Astrocyte (in vitro differentiated cells and primary cell): ENCODE results near the gene UGT2B10. TPM values are rescaled to one million over a fixed set of nuclear protein-coding genes. Genes with fewer than 3 reads are reported as not detected.

ENCODE experiments used
- DNase-seq: peaks from one replicate; pipeline ENCODE4 v3.0.0-alpha.2; 2010; ENCODE audit warnings: low read depth
- FAIRE-seq: peaks from 2 replicates; lab custom pipeline; 2011; peaks lifted over from hg19 to GRCh38; lab: Jason Lieb, UNC
- H2AFZ ChIP-seq: 2 replicates; pipeline ENCODE4 v1.6.0; 2012; ENCODE audit warnings: low read depth, low read length, inconsistent platforms
- H3K27ac ChIP-seq: 2 replicates; pipeline ENCODE4 v1.5.1; 2011; ENCODE audit warnings: low read depth, low read length, inconsistent platforms
- H3K27me3 ChIP-seq: 2 replicates; pipeline ENCODE4 v1.6.0; 2011; ENCODE audit warnings: low read length, inconsistent platforms; ENCODE audit not compliant: insufficient read depth
- H3K36me3 ChIP-seq: 2 replicates; pipeline ENCODE4 v1.5.1; 2011; ENCODE audit warnings: low read length, inconsistent platforms; ENCODE audit not compliant: insufficient read depth
- H3K4me1 ChIP-seq: 2 replicates; pipeline ENCODE4 v1.5.1; 2011; ENCODE audit warnings: low read length, inconsistent platforms; ENCODE audit not compliant: insufficient read depth
- H3K4me2 ChIP-seq: 2 replicates; pipeline ENCODE4 v1.6.0; 2012; ENCODE audit warnings: low read length, inconsistent platforms
- H3K4me3 ChIP-seq: 2 replicates; pipeline ENCODE4 v1.5.1; 2011; ENCODE audit warnings: low read depth, mild to moderate bottlenecking, low read length, inconsistent platforms; ENCODE audit not compliant: insufficient read depth
- H3K79me2 ChIP-seq: 2 replicates; pipeline ENCODE4 v1.6.0; 2012; ENCODE audit warnings: mild to moderate bottlenecking, low read length, inconsistent platforms; ENCODE audit not compliant: insufficient read depth
- H3K9ac ChIP-seq: 2 replicates; pipeline ENCODE4 v1.6.0; 2012; ENCODE audit warnings: mild to moderate bottlenecking, low read length, inconsistent platforms
- H3K9me3 ChIP-seq: 2 replicates; pipeline ENCODE4 v1.5.1; 2012; ENCODE audit warnings: low read depth, mild to moderate bottlenecking, low read length, inconsistent platforms; ENCODE audit not compliant: insufficient read depth
- H4K20me1 ChIP-seq: 2 replicates; pipeline ENCODE4 v1.6.0; 2012; ENCODE audit warnings: low read length, inconsistent platforms; ENCODE audit not compliant: insufficient read depth
- H3K27ac Mint-ChIP-seq: one replicate; pipeline ENCODE4 v1.8.0; 2021; ENCODE audit warnings: mild to moderate bottlenecking, mixed read lengths; ENCODE audit not compliant: unreplicated experiment
- H3K27me3 Mint-ChIP-seq: one replicate; pipeline ENCODE4 v1.8.0; 2021; ENCODE audit warnings: low read depth, mixed read lengths; ENCODE audit not compliant: unreplicated experiment
- H3K36me3 Mint-ChIP-seq: one replicate; pipeline ENCODE4 v1.8.0; 2021; ENCODE audit warnings: low read depth, mixed read lengths; ENCODE audit not compliant: unreplicated experiment
- H3K4me1 Mint-ChIP-seq: one replicate; pipeline ENCODE4 v1.8.0; 2021; ENCODE audit warnings: low read depth, mixed read lengths; ENCODE audit not compliant: unreplicated experiment
- H3K4me3 Mint-ChIP-seq: one replicate; pipeline ENCODE4 v1.8.0; 2021; ENCODE audit warnings: mild to moderate bottlenecking, moderate library complexity, mixed read lengths; ENCODE audit not compliant: unreplicated experiment
- H3K9me3 Mint-ChIP-seq: one replicate; pipeline ENCODE4 v1.8.0; 2021; ENCODE audit warnings: mild to moderate bottlenecking, mixed read lengths; ENCODE audit not compliant: unreplicated experiment
- CTCF ChIP-seq: IDR thresholded peaks from 2 replicates; pipeline ENCODE4 v1.5.1; 2011; ENCODE audit warnings: low read depth, mild to moderate bottlenecking, inconsistent platforms, low read length, moderate library complexity; ENCODE audit not compliant: insufficient read depth
- EZH2 ChIP-seq: IDR thresholded peaks from 2 replicates; pipeline ENCODE4 v1.6.1; 2012; ENCODE audit warnings: mild to moderate bottlenecking, low read length, inconsistent platforms; ENCODE audit not compliant: insufficient read depth
- total RNA-seq: library from RNA; stranded (reverse); gene quantifications from 2 replicates; pipeline ENCODE4 v1.2.1, GENCODE V29; 2021

Gene UGT2B10
- total RNA-seq, 1 donor from 2014 or later = not detected

DNA sequence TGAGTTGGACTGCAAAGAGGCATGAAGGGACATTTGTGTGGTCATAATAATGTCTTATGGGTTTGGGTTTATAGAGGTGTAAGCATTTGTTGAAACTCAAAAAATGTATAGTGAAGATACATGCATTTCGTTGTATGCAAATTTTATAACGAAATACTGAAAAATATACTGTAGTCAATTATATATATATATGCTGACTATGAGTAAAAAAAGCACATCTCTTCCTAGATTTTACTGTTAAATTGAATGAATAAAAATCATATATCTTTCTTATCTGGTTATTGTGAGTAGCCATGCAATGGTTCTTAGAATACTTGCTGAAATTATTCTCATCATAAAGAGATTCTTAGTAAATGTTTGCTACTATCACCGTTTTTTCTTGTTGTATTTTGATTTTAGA, 34.5 kb downstream of the UGT2B10 start:
- Mint-ChIP-seq H3K36me3 (no peaks in the 10 kb centered on the region), H3K27me3 (no peaks in the 10 kb centered on the region), H3K9me3 (peaks cover 4% of the 10 kb centered on the region), H3K4me1 (no peaks in the 10 kb centered on the region), H3K27ac (no peak overlapping the region), H3K4me3 (no peak overlapping the region)
- FAIRE-seq (no peak), DNase-seq (no peak)
- H2AFZ ChIP-seq = no peak overlapping the region
- H3K4me2 ChIP-seq = no peak overlapping the region
- H4K20me1 ChIP-seq = no peaks in the 10 kb centered on the region
- H3K4me3 ChIP-seq = no peak overlapping the region
- TF ChIP-seq CTCF (no peak), EZH2 (no peak)
- no peaks in the 10 kb centered on the region for H3K27me3 ChIP-seq
- no peak overlapping the region for H3K27ac ChIP-seq
- H3K36me3 ChIP-seq = no peaks in the 10 kb centered on the region
- H3K9ac ChIP-seq = no peak overlapping the region
- H3K9me3 ChIP-seq = peaks cover 2% of the 10 kb centered on the region
- H3K79me2 ChIP-seq = no peaks in the 10 kb centered on the region
- H3K4me1 ChIP-seq = no peaks in the 10 kb centered on the region

DNA sequence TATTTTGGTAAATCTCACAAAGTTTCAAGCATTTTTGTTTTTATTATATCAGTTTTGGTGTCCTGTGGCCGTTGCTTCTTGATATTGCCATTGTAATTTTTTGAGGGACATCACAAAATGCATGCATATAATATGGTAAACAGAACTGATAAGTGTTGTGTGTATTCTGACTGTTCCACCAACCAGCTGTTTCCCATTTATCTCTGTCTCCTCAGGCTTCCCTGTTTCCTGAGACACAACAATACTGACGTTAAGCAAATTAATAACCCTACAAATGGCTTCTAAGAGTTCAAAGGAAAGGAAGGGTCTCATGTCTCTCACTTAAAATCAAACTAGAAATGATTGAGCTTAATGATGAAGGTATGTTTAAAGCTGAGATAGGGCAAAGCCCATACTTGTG, 40.0 kb downstream of the UGT2B10 start:
- H3K4me1 Mint-ChIP-seq = no peaks in the 10 kb centered on the region

More for the DNA sequence above, 40.0 kb downstream of the UGT2B10 start:
- no peaks in the 10 kb centered on the region for H3K27me3 ChIP-seq
- H4K20me1 ChIP-seq = no peaks in the 10 kb centered on the region
- no peak for TF ChIP-seq EZH2
- no peak for TF ChIP-seq CTCF
- no peak for DNase-seq
- no peak overlapping the region for H3K4me3 Mint-ChIP-seq
- no peaks in the 10 kb centered on the region for H3K4me1 ChIP-seq
- no peaks in the 10 kb centered on the region for H3K36me3 ChIP-seq
- no peak overlapping the region for H3K4me2 ChIP-seq
- no peak overlapping the region for H2AFZ ChIP-seq
- FAIRE-seq = no peak
- no peaks in the 10 kb centered on the region for H3K27me3 Mint-ChIP-seq
- no peaks in the 10 kb centered on the region for H3K9me3 ChIP-seq
- no peak overlapping the region for H3K9ac ChIP-seq
- no peaks in the 10 kb centered on the region for H3K79me2 ChIP-seq
- no peak overlapping the region for H3K27ac ChIP-seq
- peaks cover 3% of the 10 kb centered on the region for H3K9me3 Mint-ChIP-seq
- H3K27ac Mint-ChIP-seq = no peak overlapping the region
- H3K36me3 Mint-ChIP-seq = no peaks in the 10 kb centered on the region
- H3K4me3 ChIP-seq = no peak overlapping the region
